Thoracic aorta (tissue), 2 donors: ENCODE measurements around the gene ARMH4. TPM values are rescaled to one million over a fixed set of nuclear protein-coding genes. Genes with fewer than 3 reads are reported as not detected.
"Not testable (repeated sequence)": the region's sequence is repeated elsewhere in the genome, so short reads cannot be mapped to it uniquely, and the experiment has no call there.

Source experiments
- ATAC-seq: fragments of 150-250 bp; one replicate; pipeline ENCODE4 v1.8.0; 2017; ENCODE audit warnings: low read depth; ENCODE audit not compliant: insufficient number of reproducible peaks, low FRiP score
- DNase-seq: peaks from one replicate; pipeline ENCODE4 v3.0.0-alpha.2; 2020; ENCODE audit warnings: low spot score
- H3K27ac ChIP-seq, 2 donors: fragments of 200-600 bp; sonication (generic); 1 replicate in 1 of 2; 2 replicates in 1 of 2; pipeline ENCODE4 v1.5.1; 2016; ENCODE audit warnings: mild to moderate bottlenecking in 2 of 2, moderate library complexity in 2 of 2
- H3K27me3 ChIP-seq: fragments of 200-600 bp; sonication (generic); replicated peaks from 2 replicates; pipeline ENCODE4 v1.6.0; 2016; ENCODE audit warnings: mild to moderate bottlenecking; ENCODE audit not compliant: insufficient read depth
- H3K36me3 ChIP-seq: fragments of 200-600 bp; sonication (generic); one replicate; pipeline ENCODE4 v1.5.1; 2016
- H3K4me1 ChIP-seq, 2 donors: fragments of 200-600 bp; sonication (generic); 1 replicate in 1 of 2; 2 replicates in 1 of 2; pipeline versions ENCODE4 v1.5.1 to v1.6.0; 2016; ENCODE audit warnings: low read depth in 2 of 2, mild to moderate bottlenecking in 1 of 2; ENCODE audit not compliant: control insufficient read depth in 1 of 2
- H3K4me3 ChIP-seq: fragments of 200-600 bp; sonication (generic); 2 replicates; pipeline ENCODE4 v1.5.1; 2016; ENCODE audit warnings: mild to moderate bottlenecking
- H3K9me3 ChIP-seq: fragments of 200-600 bp; sonication (generic); 2 replicates; pipeline ENCODE4 v1.5.1; 2016
- total RNA-seq, 2 donors: library from RNA; depleted of rRNA; stranded (reverse); fragments of >200 nt; gene quantifications; one replicate each; pipeline versions ENCODE4 v1.1.0 to v1.2.3, GENCODE V29; 2016
- TF ChIP-seq, protein P1 (sequence below): fragments of 200-600 bp; sonication (generic); IDR thresholded peaks from one replicate; pipeline ENCODE4 v1.5.1; 2019; ENCODE audit warnings: antibody characterized with exemption

ARMH4 gene
- total RNA-seq, 2 donors from 2014 or later, result 10.0 to 10.8 TPM

DNA sequence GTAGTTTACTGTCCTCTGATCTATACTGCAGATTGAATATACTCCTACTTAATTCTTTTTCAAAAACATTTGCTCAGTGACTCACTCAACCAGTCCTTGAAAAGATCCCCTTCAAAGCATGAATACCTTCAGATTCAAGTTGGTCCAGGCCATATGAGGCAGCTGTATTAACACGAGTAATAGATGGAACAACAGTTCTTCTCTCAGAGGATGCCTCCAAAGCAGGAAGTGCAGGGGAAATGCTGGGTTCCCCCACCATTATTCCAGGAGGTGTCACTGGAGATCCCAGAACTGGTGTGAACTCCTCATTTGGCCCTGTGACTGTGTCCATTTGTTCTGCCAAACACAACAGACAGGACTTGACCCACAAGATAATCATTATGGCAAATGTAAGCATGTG, 20.6 kb downstream of the ARMH4 start:
- no peak overlapping the region for H3K27ac ChIP-seq

DNA sequence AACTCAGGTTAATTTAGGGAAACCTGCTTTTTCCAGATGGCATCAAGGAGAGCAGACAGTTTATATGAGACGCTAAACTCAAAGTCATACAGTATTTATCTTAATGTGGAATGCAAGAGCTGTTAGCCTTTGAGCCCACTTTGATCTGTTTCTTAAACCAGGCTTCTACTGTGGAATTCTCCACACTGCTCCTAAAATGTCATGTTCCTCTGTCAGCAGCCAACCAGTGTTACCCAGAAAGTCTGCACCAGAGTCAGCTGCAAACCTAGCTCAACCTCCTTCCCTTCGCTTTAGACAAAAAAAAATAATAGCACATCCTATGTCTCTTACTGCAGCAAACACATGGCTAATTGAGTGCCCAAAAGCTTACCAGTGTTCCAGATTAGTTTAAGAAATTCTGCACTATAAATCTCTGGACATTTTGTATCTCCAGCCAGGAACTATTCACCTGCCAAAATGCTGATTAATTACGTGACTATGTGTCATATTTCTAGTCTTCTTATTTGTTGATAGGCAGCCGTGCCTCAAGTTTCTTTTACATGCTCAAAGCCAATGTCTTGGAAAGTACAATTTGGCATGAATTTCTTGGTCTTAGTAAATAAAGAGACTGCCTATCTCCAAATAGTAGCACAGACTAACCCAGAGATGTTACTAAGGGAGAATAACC, 21.8 kb downstream of the ARMH4 start:
- Histone ChIP-seq H3K9me3 (no peaks in the 10 kb centered on the region), H3K27ac (peak overlapping the region in 1 of 2 donors; percentile 42), H3K4me3 (peak overlapping the region; percentile 7), H3K27me3 (no peaks in the 10 kb centered on the region), H3K4me1 (peaks cover 0 to 28% of the 10 kb centered on the region in 2 donors), H3K36me3 (no peaks in the 10 kb centered on the region)
- TF ChIP-seq, protein P1, sequence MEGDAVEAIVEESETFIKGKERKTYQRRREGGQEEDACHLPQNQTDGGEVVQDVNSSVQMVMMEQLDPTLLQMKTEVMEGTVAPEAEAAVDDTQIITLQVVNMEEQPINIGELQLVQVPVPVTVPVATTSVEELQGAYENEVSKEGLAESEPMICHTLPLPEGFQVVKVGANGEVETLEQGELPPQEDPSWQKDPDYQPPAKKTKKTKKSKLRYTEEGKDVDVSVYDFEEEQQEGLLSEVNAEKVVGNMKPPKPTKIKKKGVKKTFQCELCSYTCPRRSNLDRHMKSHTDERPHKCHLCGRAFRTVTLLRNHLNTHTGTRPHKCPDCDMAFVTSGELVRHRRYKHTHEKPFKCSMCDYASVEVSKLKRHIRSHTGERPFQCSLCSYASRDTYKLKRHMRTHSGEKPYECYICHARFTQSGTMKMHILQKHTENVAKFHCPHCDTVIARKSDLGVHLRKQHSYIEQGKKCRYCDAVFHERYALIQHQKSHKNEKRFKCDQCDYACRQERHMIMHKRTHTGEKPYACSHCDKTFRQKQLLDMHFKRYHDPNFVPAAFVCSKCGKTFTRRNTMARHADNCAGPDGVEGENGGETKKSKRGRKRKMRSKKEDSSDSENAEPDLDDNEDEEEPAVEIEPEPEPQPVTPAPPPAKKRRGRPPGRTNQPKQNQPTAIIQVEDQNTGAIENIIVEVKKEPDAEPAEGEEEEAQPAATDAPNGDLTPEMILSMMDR, result no peak
- DNase-seq, result no peak
- ATAC-seq, result no peak

More for the DNA sequence above, 20.6 kb downstream of the ARMH4 start:
- DNase-seq, result no peak
- TF ChIP-seq, protein P1, result no peak
- Histone ChIP-seq H3K4me3 (no peak overlapping the region), H3K4me1 (peaks cover 0 to 28% of the 10 kb centered on the region in 2 donors), H3K9me3 (no peaks in the 10 kb centered on the region), H3K27me3 (no peaks in the 10 kb centered on the region), H3K36me3 (no peaks in the 10 kb centered on the region)
- no peak for ATAC-seq

- Histone ChIP-seq H3K4me3 (no peak overlapping the region), H3K9me3 (no peaks in the 10 kb centered on the region), H3K36me3 (no peaks in the 10 kb centered on the region), H3K27me3 (no peaks in the 10 kb centered on the region), H3K4me1 (peaks cover 0 to 28% of the 10 kb centered on the region in 2 donors), H3K27ac (no peak overlapping the region)
- no peak for ATAC-seq
- no peak for DNase-seq
- TF ChIP-seq, protein P1, result no peak
These were observed 22.8 kb downstream of the ARMH4 start for GRCh38 chr14:58129208-58129607.

- Histone ChIP-seq H3K4me1 (peaks cover 0 to 28% of the 10 kb centered on the region in 2 donors), H3K27ac (no peak overlapping the region), H3K9me3 (no peaks in the 10 kb centered on the region), H3K27me3 (no peaks in the 10 kb centered on the region), H3K36me3 (no peaks in the 10 kb centered on the region), H3K4me3 (no peak overlapping the region)
- TF ChIP-seq, protein P1, result no peak
- ATAC-seq (no peak), DNase-seq (no peak)
These were observed 23.6 kb downstream of the ARMH4 start for GRCh38 chr14:58128416-58128815.

GRCh38 chr14:58122546-58122945, 29.5 kb downstream of the ARMH4 start:
- not testable (repeated sequence) for H3K4me3 ChIP-seq, DNase-seq, H3K9me3 ChIP-seq, ATAC-seq, H3K36me3 ChIP-seq, H3K27me3 ChIP-seq, H3K27ac ChIP-seq, H3K4me1 ChIP-seq
